ENCODE data around the gene PRKAR2A. TPM values are rescaled to one million over a fixed set of nuclear protein-coding genes. Genes with fewer than 3 reads are reported as not detected.

The PRKAR2A gene
- total RNA-seq, 2 experiments from 2014 or later, result 47.4 to 48.3 TPM

GRCh38 chr3:48855681-48856447 is 8.2 kb upstream of the PRKAR2A start:
- Histone ChIP-seq H3K4me3 (ENCODE audit: low read length) (no peak overlapping the region), H3K27me3 (ENCODE audit: control insufficient read depth in 1 of 2, insufficient read depth in 2 of 2, low read length in 2 of 2) (no peaks in the 10 kb centered on the region), H3K36me3 (ENCODE audit: insufficient read depth, low read length) (peaks cover 32% of the 10 kb centered on the region), H3K9me3 (ENCODE audit: control insufficient read depth in 1 of 2, insufficient read depth in 1 of 2, low read length in 2 of 2) (no peaks in the 10 kb centered on the region), H3K27ac (ENCODE audit: low read depth in 1 of 2, low read length in 2 of 2) (no peak overlapping the region), H3K4me1 (ENCODE audit: insufficient read depth, low read length) (no peaks in the 10 kb centered on the region)
- intact Hi-C loops (cut with DNase I, micrococcal nuclease), result no loop called here
- peaks cover 34% of the 10 kb centered on the region for H3K36me3 Mint-ChIP-seq (ENCODE audit: low read depth)
- no peak overlapping the region for H3K27ac Mint-ChIP-seq
- ATAC-seq (ENCODE audit: poor library complexity), result no peak
- POLR2A ChIA-PET, result no interaction called here
- CTCF ChIA-PET, result no interaction called here
- no peak overlapping the region for H3K4me3 Mint-ChIP-seq
- H3K9me3 Mint-ChIP-seq, result no peaks in the 10 kb centered on the region
- DNase-seq, result no peak
- H3K27me3 Mint-ChIP-seq, result no peaks in the 10 kb centered on the region
- H3K4me1 Mint-ChIP-seq (ENCODE audit: low read depth), result no peaks in the 10 kb centered on the region
- no peak for TF ChIP-seq CTCF (IDR thresholded peaks at IDR 0.05)

- POLR2A ChIA-PET, result no interaction called here
- TF ChIP-seq CTCF (IDR thresholded peaks at IDR 0.05), result no peak
- no peaks in the 10 kb centered on the region for H3K27me3 ChIP-seq (ENCODE audit: control insufficient read depth in 1 of 2, insufficient read depth in 2 of 2, low read length in 2 of 2)
Observed at GRCh38 chr3:48852151-48852550, 4.5 kb upstream of the PRKAR2A start.

GRCh38 chr3:48851407-48851806 is 3.7 kb upstream of the PRKAR2A start:
- ATAC-seq (ENCODE audit: poor library complexity) (no peak), DNase-seq (peak in 1 of 14 experiments; percentile 2)
- Mint-ChIP-seq H3K36me3 (ENCODE audit: low read depth) (peaks cover 16% of the 10 kb centered on the region), H3K27me3 (no peaks in the 10 kb centered on the region), H3K9me3 (no peaks in the 10 kb centered on the region), H3K4me3 (no peak overlapping the region), H3K27ac (no peak overlapping the region), H3K4me1 (ENCODE audit: low read depth) (peaks cover 22% of the 10 kb centered on the region)
- H3K9me3 ChIP-seq (ENCODE audit: control insufficient read depth in 1 of 2, insufficient read depth in 1 of 2, low read length in 2 of 2), result no peaks in the 10 kb centered on the region
- no peak overlapping the region for H3K4me3 ChIP-seq (ENCODE audit: low read length)
- TF ChIP-seq CTCF (IDR thresholded peaks at IDR 0.05), result no peak
- ChIA-PET CTCF (no interaction called here), POLR2A (no interaction called here)
- H3K27ac ChIP-seq (ENCODE audit: low read depth in 1 of 2, low read length in 2 of 2), result no peak overlapping the region
- peaks cover 3% of the 10 kb centered on the region for H3K36me3 ChIP-seq (ENCODE audit: insufficient read depth, low read length)
- intact Hi-C loops (cut with DNase I, micrococcal nuclease), result no loop called here
- H3K27me3 ChIP-seq (ENCODE audit: control insufficient read depth in 1 of 2, insufficient read depth in 2 of 2, low read length in 2 of 2), result no peaks in the 10 kb centered on the region
- peaks cover 18% of the 10 kb centered on the region for H3K4me1 ChIP-seq (ENCODE audit: insufficient read depth, low read length)

More at GRCh38 chr3:48852151-48852550, 4.5 kb upstream of the PRKAR2A start:
- H3K36me3 ChIP-seq (ENCODE audit: insufficient read depth, low read length), result peaks cover 10% of the 10 kb centered on the region
- Mint-ChIP-seq H3K4me3 (no peak overlapping the region), H3K4me1 (ENCODE audit: low read depth) (peaks cover 14% of the 10 kb centered on the region), H3K27ac (no peak overlapping the region), H3K36me3 (ENCODE audit: low read depth) (peaks cover 17% of the 10 kb centered on the region), H3K9me3 (no peaks in the 10 kb centered on the region), H3K27me3 (no peaks in the 10 kb centered on the region)
- CTCF ChIA-PET, result no interaction called here
- intact Hi-C loops (cut with DNase I, micrococcal nuclease), result no loop called here
- H3K4me3 ChIP-seq (ENCODE audit: low read length), result no peak overlapping the region
- ATAC-seq (ENCODE audit: poor library complexity), result no peak
- no peak overlapping the region for H3K27ac ChIP-seq (ENCODE audit: low read depth in 1 of 2, low read length in 2 of 2)
- H3K4me1 ChIP-seq (ENCODE audit: insufficient read depth, low read length), result peaks cover 11% of the 10 kb centered on the region
- no peaks in the 10 kb centered on the region for H3K9me3 ChIP-seq (ENCODE audit: control insufficient read depth in 1 of 2, insufficient read depth in 1 of 2, low read length in 2 of 2)
- peak in 1 of 14 experiments; percentile 10 for DNase-seq
